Activated CD8-positive, alpha-beta T cell treated with anti-CD3 and anti-CD28 coated beads for 36 hours (primary cell): Measurements from ENCODE around the gene DYNC1LI2. TPM values are rescaled to one million over a fixed set of nuclear protein-coding genes. Genes with fewer than 3 reads are reported as not detected.

Source experiments
- ATAC-seq: fragments of 200-7000 bp; cut with Tn5 transposase; one replicate; pipeline ENCODE4 v1.10.0; 2021; ENCODE audit warnings: mild to moderate bottlenecking, moderate library complexity
- CTCF ChIA-PET: fragments of 350-600 bp; sonication (Branson Sonifier 250); formaldehyde crosslinking; loops from one replicate; lab custom pipeline; 2021; ENCODE audit warnings: antibody characterized with exemption; lab: Charles Lee
- POLR2A ChIA-PET: fragments of 350-600 bp; sonication (Branson Sonifier 250); formaldehyde crosslinking; loops from one replicate; lab custom pipeline; 2021; ENCODE audit warnings: antibody characterized with exemption; lab: Charles Lee
- DNase-seq: peaks from one replicate; pipeline ENCODE4 v3.0.0-alpha.2; 2020
- H3K27ac Mint-ChIP-seq: one replicate; pipeline ENCODE4 v1.8.0; 2021; ENCODE audit warnings: mild to moderate bottlenecking, mixed read lengths
- H3K27me3 Mint-ChIP-seq: one replicate; pipeline ENCODE4 v1.8.0; 2021; ENCODE audit warnings: mixed read lengths
- H3K36me3 Mint-ChIP-seq: one replicate; pipeline ENCODE4 v1.8.0; 2021; ENCODE audit warnings: low read depth, mixed read lengths
- H3K4me1 Mint-ChIP-seq: one replicate; pipeline ENCODE4 v1.8.0; 2021; ENCODE audit warnings: low read depth, mixed read lengths
- H3K4me3 Mint-ChIP-seq: one replicate; pipeline ENCODE4 v1.8.0; 2021; ENCODE audit warnings: mild to moderate bottlenecking, moderate library complexity, mixed read lengths
- H3K9me3 Mint-ChIP-seq: one replicate; pipeline ENCODE4 v1.8.0; 2021; ENCODE audit warnings: mixed read lengths
- CTCF ChIP-seq: fragments of 200-600 bp; IDR thresholded peaks from one replicate; pipeline ENCODE4 v1.8.0; 2022; ENCODE audit warnings: antibody characterized with exemption, mild to moderate bottlenecking
- intact Hi-C: fragments of 100-400 bp; cut with micrococcal nuclease; formaldehyde crosslinking; loops from one replicate; pipeline ENCODE4 v1.10.0; 2022
- total RNA-seq, 2 experiments: library from RNA; stranded (reverse); gene quantifications; one replicate each; pipeline ENCODE4 v1.2.3, GENCODE V29; 2021

Gene DYNC1LI2
- total RNA-seq, 2 experiments from 2014 or later = 35.0 to 39.5 TPM

GRCh38 chr16:66698046-66698445 lies 53.4 kb downstream of the DYNC1LI2 start:
- CTCF ChIA-PET = interaction anchor here (1.0 to 3.2 kb wide), 7 partner anchors 30 to 291 kb away, joined by 3 to 14 read pairs (median 7); partner anchors contain the start of genes DYNC1LI2 and NAE1
- H3K4me3 Mint-ChIP-seq = peak overlapping the region; percentile 74

GRCh38 chr16:66696669-66697630 lies 54.5 kb downstream of the DYNC1LI2 start, which contains the start of gene CMTM4:
Gene CMTM4 (minus strand): TSS chr16:66696743. CDS start chr16:66696525, 218 bp downstream.
- H3K36me3 Mint-ChIP-seq = no peaks in the 10 kb centered on the region
- H3K9me3 Mint-ChIP-seq = no peaks in the 10 kb centered on the region
- H3K4me3 Mint-ChIP-seq = peak within 1 kb of the TSS; percentile 74
- POLR2A ChIA-PET = interaction anchor here (0.9 to 1.6 kb wide), 2 partner anchors 48 to 93 kb away, joined by 3 read pairs; no protein-coding TSS in a partner anchor
- ATAC-seq (peak; percentile 97), DNase-seq (peak; percentile 70)
- H3K4me1 Mint-ChIP-seq = peaks cover 12% of the 10 kb centered on the region
- peak; percentile 29 for TF ChIP-seq CTCF
- intact Hi-C loops = no loop called here
- no peak within 1 kb of the TSS for H3K27ac Mint-ChIP-seq
- CTCF ChIA-PET = interaction anchor here (1.1 to 3.2 kb wide), 8 partner anchors 26 to 134 kb away, joined by 3 to 14 read pairs (median 6); partner anchors contain the start of genes DYNC1LI2 and NAE1
- H3K27me3 Mint-ChIP-seq = peaks cover 13% of the 10 kb centered on the region

More at GRCh38 chr16:66698046-66698445, 53.4 kb downstream of the DYNC1LI2 start:
- Mint-ChIP-seq H3K36me3 (no peaks in the 10 kb centered on the region), H3K9me3 (no peaks in the 10 kb centered on the region), H3K27ac (no peak overlapping the region), H3K27me3 (peaks cover 13% of the 10 kb centered on the region), H3K4me1 (peaks cover 12% of the 10 kb centered on the region)
- intact Hi-C loops = no loop called here
- ATAC-seq (no peak), DNase-seq (no peak)
- POLR2A ChIA-PET = interaction anchor here (1.4 kb wide), 1 partner anchor 51 kb away, joined by 3 read pairs; no protein-coding TSS in a partner anchor
- TF ChIP-seq CTCF = no peak

- Mint-ChIP-seq H3K27ac (no peak overlapping the region), H3K36me3 (no peaks in the 10 kb centered on the region), H3K27me3 (peaks cover 13% of the 10 kb centered on the region), H3K9me3 (no peaks in the 10 kb centered on the region), H3K4me1 (peaks cover 12% of the 10 kb centered on the region), H3K4me3 (peak overlapping the region; percentile 71)
- POLR2A ChIA-PET = interaction anchor here (1.6 kb wide), 1 partner anchor 49 kb away, joined by 3 read pairs; no protein-coding TSS in a partner anchor
- DNase-seq (peak; percentile 26), ATAC-seq (peak; percentile 53)
- intact Hi-C loops = no loop called here
- TF ChIP-seq CTCF = no peak
- CTCF ChIA-PET = interaction anchor here (0.9 to 3.7 kb wide), 11 partner anchors 26 to 199 kb away, joined by 3 to 16 read pairs (median 7); partner anchors contain the start of genes DYNC1LI2 and NAE1
These were observed 55.3 kb downstream of the DYNC1LI2 start for GRCh38 chr16:66695935-66696668.

GRCh38 chr16:66695471-66695934 lies 55.9 kb downstream of the DYNC1LI2 start:
- POLR2A ChIA-PET = no interaction called here
- ATAC-seq = no peak
- CTCF ChIA-PET = interaction anchor here (0.8 to 3.7 kb wide), 6 partner anchors 33 to 200 kb away, joined by 3 to 16 read pairs (median 4); partner anchors contain the start of genes DYNC1LI2 and NAE1

More at GRCh38 chr16:66695471-66695934, 55.9 kb downstream of the DYNC1LI2 start:
- no peak for TF ChIP-seq CTCF
- DNase-seq = peak; percentile 25
- peaks cover 12% of the 10 kb centered on the region for H3K4me1 Mint-ChIP-seq
- H3K36me3 Mint-ChIP-seq = no peaks in the 10 kb centered on the region
- intact Hi-C loops = no loop called here
- no peaks in the 10 kb centered on the region for H3K9me3 Mint-ChIP-seq
- H3K27me3 Mint-ChIP-seq = peaks cover 12% of the 10 kb centered on the region
- no peak overlapping the region for H3K27ac Mint-ChIP-seq
- peak overlapping the region; percentile 71 for H3K4me3 Mint-ChIP-seq
